Adrenal gland (tissue), 5 donors: ENCODE measurements around the gene LPP.
A peak's percentile ranks its signal among the peaks of the same experiment; 100 is the strongest.

Experiments used
- POLR2A ChIP-seq, 2 donors: fragments of 450-650 bp; IDR thresholded peaks; one replicate each; pipeline ENCODE4 v1.6.1; 2017; ENCODE audit warnings: antibody characterized with exemption in 2 of 2, mild to moderate bottlenecking in 2 of 2, moderate library complexity in 1 of 2
- TF ChIP-seq, protein P1 (sequence below), 6 experiments: fragments of 450-650 bp in 4 of 6; fragments of 200-600 bp in 2 of 6; sonication (generic) in 1 of 6; IDR thresholded peaks; 1 replicate in 5 of 6; 2 replicates in 1 of 6; pipeline versions ENCODE4 v1.5.1 to v1.8.0; 2016 to 2021; ENCODE audit warnings: antibody characterized with exemption in 6 of 6, mild to moderate bottlenecking in 2 of 6, moderate library complexity in 1 of 6
- donor health status: DM: no; HTN: no; CAD: no.

GRCh38 chr3:188283347-188283746, 129.4 kb downstream of the LPP start:
- TF ChIP-seq, protein P1, sequence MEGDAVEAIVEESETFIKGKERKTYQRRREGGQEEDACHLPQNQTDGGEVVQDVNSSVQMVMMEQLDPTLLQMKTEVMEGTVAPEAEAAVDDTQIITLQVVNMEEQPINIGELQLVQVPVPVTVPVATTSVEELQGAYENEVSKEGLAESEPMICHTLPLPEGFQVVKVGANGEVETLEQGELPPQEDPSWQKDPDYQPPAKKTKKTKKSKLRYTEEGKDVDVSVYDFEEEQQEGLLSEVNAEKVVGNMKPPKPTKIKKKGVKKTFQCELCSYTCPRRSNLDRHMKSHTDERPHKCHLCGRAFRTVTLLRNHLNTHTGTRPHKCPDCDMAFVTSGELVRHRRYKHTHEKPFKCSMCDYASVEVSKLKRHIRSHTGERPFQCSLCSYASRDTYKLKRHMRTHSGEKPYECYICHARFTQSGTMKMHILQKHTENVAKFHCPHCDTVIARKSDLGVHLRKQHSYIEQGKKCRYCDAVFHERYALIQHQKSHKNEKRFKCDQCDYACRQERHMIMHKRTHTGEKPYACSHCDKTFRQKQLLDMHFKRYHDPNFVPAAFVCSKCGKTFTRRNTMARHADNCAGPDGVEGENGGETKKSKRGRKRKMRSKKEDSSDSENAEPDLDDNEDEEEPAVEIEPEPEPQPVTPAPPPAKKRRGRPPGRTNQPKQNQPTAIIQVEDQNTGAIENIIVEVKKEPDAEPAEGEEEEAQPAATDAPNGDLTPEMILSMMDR (IDR thresholded peaks at IDR 0.05), result peak in 3 of 6 experiments; percentile 51 to 58 (median 55)
- TF ChIP-seq POLR2A (IDR thresholded peaks at IDR 0.05), result no peak
